Smooth muscle cell (in vitro differentiated cells): ENCODE data around the gene SPINT2. TPM values are rescaled to one million over a fixed set of nuclear protein-coding genes. Genes with fewer than 3 reads are reported as not detected.
"Not testable (repeated sequence)": the region's sequence is repeated elsewhere in the genome, so short reads cannot be mapped to it uniquely, and the experiment has no call there.

ENCODE experiments used
- DNase-seq: peaks from one replicate; lab custom pipeline; 2025; ENCODE audit not compliant: unreplicated experiment; lab: John Stamatoyannopoulos, UW
- H2AFZ ChIP-seq: fragments of 200-600 bp; sonication (generic); 2 replicates; pipeline ENCODE4 v1.6.0; 2016; ENCODE audit warnings: antibody characterized with exemption, low read depth, mild to moderate bottlenecking
- H3F3A ChIP-seq: fragments of 200-600 bp; sonication (generic); 2 replicates; pipeline ENCODE4 v1.6.0; 2017; ENCODE audit warnings: antibody characterized with exemption, low read depth
- H3K27ac ChIP-seq: fragments of 200-600 bp; sonication (generic); 2 replicates; pipeline ENCODE4 v1.5.1; 2016; ENCODE audit warnings: low read depth, mild to moderate bottlenecking
- H3K27me3 ChIP-seq: fragments of 200-600 bp; sonication (generic); 2 replicates; pipeline ENCODE4 v1.6.1; 2016; ENCODE audit warnings: low read depth, mild to moderate bottlenecking
- H3K36me3 ChIP-seq: fragments of 200-600 bp; sonication (generic); 2 replicates; pipeline ENCODE4 v1.5.1; 2016; ENCODE audit warnings: low read depth
- H3K4me1 ChIP-seq: fragments of 200-600 bp; sonication (generic); 2 replicates; pipeline ENCODE4 v1.5.1; 2016; ENCODE audit warnings: low read depth
- H3K4me2 ChIP-seq: fragments of 200-600 bp; sonication (generic); 2 replicates; pipeline ENCODE4 v1.6.0; 2016; ENCODE audit warnings: mild to moderate bottlenecking
- H3K4me3 ChIP-seq: fragments of 200-600 bp; sonication (generic); 2 replicates; pipeline ENCODE4 v1.5.1; 2016; ENCODE audit warnings: mild to moderate bottlenecking
- H3K79me2 ChIP-seq: fragments of 200-600 bp; sonication (generic); 2 replicates; pipeline ENCODE4 v1.6.0; 2016; ENCODE audit warnings: low read depth, mild to moderate bottlenecking
- H3K9ac ChIP-seq: fragments of 200-600 bp; sonication (generic); 2 replicates; pipeline ENCODE4 v1.6.0; 2016; ENCODE audit warnings: low read depth
- H3K9me3 ChIP-seq: fragments of 200-600 bp; sonication (generic); replicated peaks from 2 replicates; pipeline ENCODE4 v1.5.1; 2016; ENCODE audit warnings: low read depth
- H4K20me1 ChIP-seq: fragments of 200-600 bp; sonication (generic); 2 replicates; pipeline ENCODE4 v1.6.0; 2016; ENCODE audit warnings: low read depth
- WGBS: methylation state at CpG from one replicate; pipeline ENCODE4 v1.1.7; 2016; ENCODE audit warnings: low lambda C conversion rate; 5-methylcytosine and 5-hydroxymethylcytosine counted together
- polyA plus RNA-seq: library from polyadenylated mRNA; unstranded; fragments of >200 nt; fragmentation: Nextera tagmentation; extraction: Ambion mirVana; gene quantifications from 2 replicates; pipeline ENCODE4 v1.2.1, GENCODE V29; 2016
- total RNA-seq: library from RNA; depleted of rRNA; stranded (reverse); fragments of >200 nt; gene quantifications from 2 replicates; pipeline ENCODE4 v1.2.3, GENCODE V29; 2014
- TF ChIP-seq, protein P1 (sequence below): fragments of 200-600 bp; sonication (generic); IDR thresholded peaks from 2 replicates; pipeline ENCODE4 v1.5.1; 2017; ENCODE audit warnings: borderline replicate concordance, mild to moderate bottlenecking, antibody characterized with exemption; ENCODE audit not compliant: insufficient read depth, poor library complexity, severe bottlenecking

SPINT2 gene
- total and polyA plus RNA-seq, 2 experiments from 2014 or later = 153 to 201 TPM

DNA sequence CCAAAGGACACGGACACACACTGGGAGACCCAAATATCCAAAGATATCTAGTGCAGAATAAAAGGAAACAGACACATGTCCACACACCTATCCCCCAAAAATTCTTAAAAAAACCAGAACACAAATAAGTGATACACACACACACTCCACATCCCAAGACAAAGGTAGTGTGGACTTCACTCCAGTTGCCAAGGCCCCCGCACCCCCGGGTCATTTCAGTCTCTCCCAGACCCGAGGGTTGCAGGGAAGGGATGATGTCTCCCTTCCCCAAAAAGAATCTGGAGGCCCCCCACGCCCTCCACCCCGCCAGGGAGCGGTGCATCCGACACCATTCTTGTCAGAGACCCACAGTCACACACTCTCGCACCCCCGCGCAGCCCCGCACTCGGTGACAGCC lies 40.8 kb upstream of the SPINT2 start:
- TF ChIP-seq, protein P1, sequence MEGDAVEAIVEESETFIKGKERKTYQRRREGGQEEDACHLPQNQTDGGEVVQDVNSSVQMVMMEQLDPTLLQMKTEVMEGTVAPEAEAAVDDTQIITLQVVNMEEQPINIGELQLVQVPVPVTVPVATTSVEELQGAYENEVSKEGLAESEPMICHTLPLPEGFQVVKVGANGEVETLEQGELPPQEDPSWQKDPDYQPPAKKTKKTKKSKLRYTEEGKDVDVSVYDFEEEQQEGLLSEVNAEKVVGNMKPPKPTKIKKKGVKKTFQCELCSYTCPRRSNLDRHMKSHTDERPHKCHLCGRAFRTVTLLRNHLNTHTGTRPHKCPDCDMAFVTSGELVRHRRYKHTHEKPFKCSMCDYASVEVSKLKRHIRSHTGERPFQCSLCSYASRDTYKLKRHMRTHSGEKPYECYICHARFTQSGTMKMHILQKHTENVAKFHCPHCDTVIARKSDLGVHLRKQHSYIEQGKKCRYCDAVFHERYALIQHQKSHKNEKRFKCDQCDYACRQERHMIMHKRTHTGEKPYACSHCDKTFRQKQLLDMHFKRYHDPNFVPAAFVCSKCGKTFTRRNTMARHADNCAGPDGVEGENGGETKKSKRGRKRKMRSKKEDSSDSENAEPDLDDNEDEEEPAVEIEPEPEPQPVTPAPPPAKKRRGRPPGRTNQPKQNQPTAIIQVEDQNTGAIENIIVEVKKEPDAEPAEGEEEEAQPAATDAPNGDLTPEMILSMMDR = no peak
- Histone ChIP-seq H3K27me3 (peaks cover 32% of the 10 kb centered on the region), H4K20me1 (no peaks in the 10 kb centered on the region), H3K4me2 (peak overlapping the region; percentile 95), H3K4me3 (peak overlapping the region; percentile 71), H3K9me3 (no peaks in the 10 kb centered on the region), H2AFZ (peak overlapping the region; percentile 51), H3K4me1 (peaks cover 3% of the 10 kb centered on the region), H3F3A (no peaks in the 10 kb centered on the region), H3K36me3 (no peaks in the 10 kb centered on the region), H3K27ac (no peak overlapping the region), H3K79me2 (no peaks in the 10 kb centered on the region), H3K9ac (peak overlapping the region; percentile 13)
- 54% methylated on average over 4 of the region's 13 CpGs for WGBS
- no peak for DNase-seq

DNA sequence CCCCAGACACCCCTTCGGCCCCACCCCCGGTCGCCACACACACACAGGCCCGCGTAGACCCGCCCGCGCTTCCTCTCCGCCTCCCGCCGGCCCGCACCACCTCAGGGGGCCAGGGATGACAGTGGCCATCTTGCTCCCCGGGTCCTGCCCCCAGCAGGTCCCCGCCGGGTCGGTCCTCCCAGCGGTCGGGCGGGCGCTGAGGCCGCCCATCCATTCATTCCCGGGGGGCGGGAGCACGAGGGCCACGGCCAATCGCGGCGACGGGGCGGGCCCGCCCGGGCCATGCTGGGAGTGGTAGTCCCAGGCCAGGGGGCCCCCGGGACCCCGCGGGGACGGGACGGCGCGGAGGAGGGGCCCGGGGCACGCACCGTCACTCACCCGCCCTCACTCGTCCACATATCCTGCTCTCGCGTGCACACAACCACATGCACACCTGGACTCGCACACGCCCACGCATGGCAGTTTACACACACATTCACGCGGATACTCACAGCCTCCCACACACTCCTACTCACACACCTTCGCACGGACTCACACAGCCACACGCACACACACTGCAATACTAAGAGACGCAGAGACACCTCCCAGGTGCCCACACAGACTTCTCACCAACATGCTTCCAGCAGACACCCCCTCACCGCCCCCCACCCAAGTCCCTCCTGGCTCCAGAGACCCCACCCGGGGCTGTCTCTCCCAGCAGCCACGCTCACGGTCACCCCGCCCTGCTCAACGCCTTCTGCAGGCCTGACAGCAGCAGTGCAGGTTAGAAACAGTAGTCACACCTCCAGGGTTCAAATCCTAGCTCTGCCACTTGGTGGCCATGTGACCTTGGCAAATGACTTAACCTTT lies 40.1 kb upstream of the SPINT2 start, which contains the start of gene DPF1:
DPF1 (minus strand) TSS at position 209 of the 849 bp plus-strand sequence; CDS start at position 129, 80 bp downstream.
- WGBS = 5% methylated on average over 40 of the region's 61 CpGs

DNA sequence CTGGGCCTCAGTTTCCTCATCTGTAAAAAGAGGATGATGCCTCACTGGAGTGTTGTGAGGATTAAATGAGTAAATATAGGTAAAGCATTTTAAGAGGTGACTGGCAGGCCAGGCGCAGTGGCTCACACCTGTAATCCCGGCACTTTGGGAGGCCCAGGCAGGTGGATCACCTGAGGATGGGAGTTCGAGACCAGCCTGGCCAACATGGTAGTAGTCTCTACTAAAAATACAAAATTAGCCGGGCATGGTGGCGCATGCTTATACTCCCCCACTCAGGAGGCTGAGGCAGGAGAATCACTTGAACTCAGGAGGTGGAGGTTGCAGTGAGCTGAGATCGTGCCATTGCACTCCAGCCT lies 39.5 kb upstream of the SPINT2 start:
- H2AFZ ChIP-seq, H3K9ac ChIP-seq, H3K79me2 ChIP-seq, H3K9me3 ChIP-seq, H3F3A ChIP-seq, H3K4me3 ChIP-seq, H3K4me1 ChIP-seq, DNase-seq, H3K4me2 ChIP-seq, H4K20me1 ChIP-seq, H3K27ac ChIP-seq, H3K36me3 ChIP-seq: not testable (repeated sequence)
- 97% methylated on average over 6 of the region's 6 CpGs for WGBS
- H3K27me3 ChIP-seq = peaks cover 40% of the 10 kb centered on the region

More for the DNA sequence above, 40.1 kb upstream of the SPINT2 start, which contains the start of gene DPF1:
- Histone ChIP-seq H3K4me1 (peaks cover 6% of the 10 kb centered on the region), H3K27ac (no peak within 1 kb of the TSS), H3F3A (no peaks in the 10 kb centered on the region), H3K9me3 (no peaks in the 10 kb centered on the region), H4K20me1 (no peaks in the 10 kb centered on the region), H3K4me3 (peak within 1 kb of the TSS; percentile 71), H3K79me2 (no peaks in the 10 kb centered on the region), H3K4me2 (peak within 1 kb of the TSS; percentile 95), H3K27me3 (peaks cover 38% of the 10 kb centered on the region), H2AFZ (peak within 1 kb of the TSS; percentile 51), H3K9ac (peak within 1 kb of the TSS; percentile 13), H3K36me3 (no peaks in the 10 kb centered on the region)
- TF ChIP-seq, protein P1 = peak; percentile 13
- DNase-seq = peak; percentile 45

DNA sequence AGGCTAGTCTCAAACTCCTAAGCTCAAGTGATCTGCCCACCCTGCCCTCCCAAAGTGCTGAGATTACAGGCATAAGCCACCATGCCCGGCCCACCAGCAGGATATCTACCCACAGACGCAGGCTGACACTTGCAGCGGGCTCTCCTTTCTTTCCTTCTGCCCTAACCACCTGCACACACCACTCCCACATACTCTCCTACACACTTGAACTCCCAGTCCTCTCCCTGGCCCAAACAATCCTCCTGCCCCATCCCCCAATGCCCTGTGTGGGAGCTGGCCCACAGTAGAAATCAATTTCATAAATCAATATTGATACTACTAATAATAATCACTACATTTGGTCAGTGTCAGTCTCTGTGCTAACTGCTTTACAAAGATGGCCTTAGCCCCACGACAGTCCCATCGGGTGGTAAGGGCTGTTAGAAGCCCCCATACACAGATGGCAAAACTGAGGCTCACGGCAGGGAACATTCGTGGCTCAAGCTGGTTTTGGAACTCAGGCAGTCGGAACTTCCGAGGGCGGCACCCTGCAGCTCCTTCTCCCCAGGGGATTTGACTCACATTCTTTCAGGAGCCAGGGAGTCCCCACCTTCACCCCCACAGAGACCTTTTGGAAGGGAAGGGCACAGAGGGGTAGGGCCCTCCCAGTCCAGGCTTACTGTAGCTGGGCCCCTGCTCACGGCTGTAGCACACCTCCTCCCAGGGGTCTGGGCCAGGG lies 36.9 kb upstream of the SPINT2 start:
- no peak overlapping the region for H3K9ac ChIP-seq
- H3K9me3 ChIP-seq = no peaks in the 10 kb centered on the region
- no peaks in the 10 kb centered on the region for H3K36me3 ChIP-seq
- peaks cover 54% of the 10 kb centered on the region for H3K27me3 ChIP-seq
- no peaks in the 10 kb centered on the region for H3F3A ChIP-seq
- 71% methylated on average over 10 of the region's 11 CpGs for WGBS
- no peak overlapping the region for H2AFZ ChIP-seq
- DNase-seq = no peak
- H3K4me1 ChIP-seq = peaks cover 6% of the 10 kb centered on the region
- H3K4me2 ChIP-seq = no peak overlapping the region
- no peaks in the 10 kb centered on the region for H3K79me2 ChIP-seq
- no peaks in the 10 kb centered on the region for H4K20me1 ChIP-seq
- H3K27ac ChIP-seq = no peak overlapping the region
- TF ChIP-seq, protein P1 = no peak
- H3K4me3 ChIP-seq = no peak overlapping the region
